ENCODE results near the gene KCNIP4. TPM values are rescaled to one million over a fixed set of nuclear protein-coding genes. Genes with fewer than 3 reads are reported as not detected.

The KCNIP4 gene
- total RNA-seq, 1 experiment from 2014 or later, result 0.91 TPM

GRCh38 chr4:21806991-21807390, 141.6 kb downstream of the KCNIP4 start:
- intact Hi-C loops (cut with micrococcal nuclease), result loop anchor here (10.0 kb wide), 1 partner anchor 208 kb away; no protein-coding TSS in a partner anchor
- Mint-ChIP-seq H3K4me1 (ENCODE audit: insufficient read depth, unreplicated experiment) (peaks cover 23% of the 10 kb centered on the region), H3K9me3 (ENCODE audit: unreplicated experiment) (no peaks in the 10 kb centered on the region), H3K36me3 (ENCODE audit: insufficient read depth, unreplicated experiment) (no peaks in the 10 kb centered on the region), H3K4me3 (ENCODE audit: unreplicated experiment) (no peak overlapping the region), H3K27ac (ENCODE audit: low read depth, unreplicated experiment) (no peak overlapping the region), H3K27me3 (ENCODE audit: insufficient read depth, unreplicated experiment) (no peaks in the 10 kb centered on the region)
- CTCF ChIA-PET, result interaction anchor here (2.4 to 3.0 kb wide), 2 partner anchors 18 to 582 kb away, joined by 9 to 11 read pairs; no protein-coding TSS in a partner anchor
- POLR2A ChIA-PET, result no interaction called here
- TF ChIP-seq CTCF (IDR thresholded peaks at IDR 0.05; ENCODE audit: unreplicated experiment), result no peak
- no peak for DNase-seq (ENCODE audit: unreplicated experiment)
- BruUV-seq (replicated peaks), result no TSS peak

DNA sequence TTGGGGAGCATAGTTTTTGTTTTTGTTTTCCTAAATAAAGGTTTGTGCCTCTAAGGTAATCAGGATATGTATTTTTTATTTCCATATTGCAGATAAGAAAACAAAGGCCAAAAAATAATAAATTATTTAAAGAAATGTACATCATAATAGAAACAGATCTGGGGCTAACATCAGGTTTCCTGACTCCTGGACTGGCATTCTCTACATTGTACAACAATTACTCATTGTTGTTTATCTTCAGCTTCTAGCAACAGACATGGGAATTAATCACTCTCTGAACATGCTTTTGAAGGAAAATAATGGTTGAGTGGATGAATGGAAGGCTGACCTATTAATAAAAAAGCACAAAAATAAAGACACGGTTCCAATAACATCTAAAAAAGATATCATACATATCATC, 146.2 kb downstream of the KCNIP4 start:
- intact Hi-C loops (cut with micrococcal nuclease), result loop anchor here (5.0 to 10.0 kb wide), 2 partner anchors 75 to 212 kb away; no protein-coding TSS in a partner anchor
- BruUV-seq (replicated peaks), result no TSS peak
- ChIA-PET CTCF (interaction anchor here (0.6 to 5.8 kb wide), 2 partner anchors 11 to 13 kb away, joined by 3 to 36 read pairs; no protein-coding TSS in a partner anchor), POLR2A (no interaction called here)
- H3K27me3 Mint-ChIP-seq (ENCODE audit: insufficient read depth, unreplicated experiment), result no peaks in the 10 kb centered on the region
- H3K36me3 Mint-ChIP-seq (ENCODE audit: insufficient read depth, unreplicated experiment), result no peaks in the 10 kb centered on the region
- peaks cover 23% of the 10 kb centered on the region for H3K4me1 Mint-ChIP-seq (ENCODE audit: insufficient read depth, unreplicated experiment)
- H3K27ac Mint-ChIP-seq (ENCODE audit: low read depth, unreplicated experiment), result peak overlapping the region; percentile 73
- no peak for TF ChIP-seq CTCF (IDR thresholded peaks at IDR 0.05; ENCODE audit: unreplicated experiment)
- H3K4me3 Mint-ChIP-seq (ENCODE audit: unreplicated experiment), result no peak overlapping the region
- no peaks in the 10 kb centered on the region for H3K9me3 Mint-ChIP-seq (ENCODE audit: unreplicated experiment)
- peak; percentile 29 for DNase-seq (ENCODE audit: unreplicated experiment)

DNA sequence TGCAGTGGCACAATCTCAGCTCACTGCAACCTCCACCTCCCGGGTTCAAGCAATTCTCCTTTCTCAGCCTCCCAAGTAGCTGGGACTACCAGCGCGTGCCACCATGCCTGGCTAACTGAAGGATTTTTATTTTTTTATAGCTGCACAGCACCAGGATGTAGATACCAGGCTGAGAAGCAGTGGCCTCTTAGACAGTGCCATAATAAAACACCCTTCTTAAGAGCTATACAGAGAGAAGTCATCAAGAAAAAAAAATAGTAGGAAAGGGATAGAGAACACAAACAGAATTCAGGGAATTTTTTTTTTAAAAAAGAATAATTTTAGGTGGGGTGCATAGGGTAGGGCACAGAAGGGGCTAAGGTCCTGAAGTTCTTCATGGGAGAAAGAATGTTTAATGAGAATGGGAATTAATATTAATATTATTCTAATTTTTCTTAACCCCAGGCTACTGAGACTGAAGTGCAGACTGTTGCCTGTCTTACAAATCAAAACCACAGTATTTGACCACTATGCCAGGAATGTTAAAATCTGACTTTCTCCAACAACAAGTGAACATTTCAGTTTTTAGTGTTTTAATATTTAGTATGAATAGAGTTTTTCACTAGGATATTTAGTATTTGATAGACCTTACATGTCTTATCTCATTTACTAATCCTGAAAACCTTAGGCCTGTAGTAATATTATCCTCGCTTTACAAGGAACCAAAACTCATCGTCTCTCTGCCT, 146.7 kb downstream of the KCNIP4 start:
- BruUV-seq (replicated peaks), result no TSS peak
- no peaks in the 10 kb centered on the region for H3K9me3 Mint-ChIP-seq (ENCODE audit: unreplicated experiment)
- ChIA-PET POLR2A (no interaction called here), CTCF (interaction anchor here (0.6 to 5.8 kb wide), 3 partner anchors 13 to 588 kb away, joined by 3 to 36 read pairs (median 5); no protein-coding TSS in a partner anchor)
- H3K27me3 Mint-ChIP-seq (ENCODE audit: insufficient read depth, unreplicated experiment), result no peaks in the 10 kb centered on the region
- H3K36me3 Mint-ChIP-seq (ENCODE audit: insufficient read depth, unreplicated experiment), result no peaks in the 10 kb centered on the region
- intact Hi-C loops (cut with micrococcal nuclease), result loop anchor here (5.0 to 10.0 kb wide), 2 partner anchors 75 to 213 kb away; no protein-coding TSS in a partner anchor
- TF ChIP-seq CTCF (IDR thresholded peaks at IDR 0.05; ENCODE audit: unreplicated experiment), result no peak
- peaks cover 23% of the 10 kb centered on the region for H3K4me1 Mint-ChIP-seq (ENCODE audit: insufficient read depth, unreplicated experiment)
- peak overlapping the region; percentile 73 for H3K27ac Mint-ChIP-seq (ENCODE audit: low read depth, unreplicated experiment)
- no peak for DNase-seq (ENCODE audit: unreplicated experiment)
- no peak overlapping the region for H3K4me3 Mint-ChIP-seq (ENCODE audit: unreplicated experiment)

DNA sequence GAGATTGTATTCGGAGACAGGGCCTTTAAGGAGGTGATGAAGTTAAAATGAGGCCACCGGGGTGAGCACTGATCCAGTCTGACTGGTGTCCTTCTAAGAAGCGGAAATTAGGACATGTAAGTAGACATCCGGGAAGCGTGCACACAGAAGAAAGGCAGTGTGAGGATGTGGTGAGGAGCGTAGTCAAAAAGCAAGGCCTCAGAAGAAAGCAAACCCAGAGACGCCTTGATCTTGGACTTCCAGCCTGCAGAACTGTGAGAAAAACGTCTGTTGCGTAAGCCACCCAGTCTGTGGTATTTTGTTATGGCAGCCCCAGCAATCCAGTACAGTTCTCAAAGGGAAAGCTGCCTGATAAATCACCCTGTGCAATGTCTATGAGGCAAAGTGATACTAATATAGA, 153.5 kb downstream of the KCNIP4 start:
- intact Hi-C loops (cut with micrococcal nuclease), result no loop called here
- no peaks in the 10 kb centered on the region for H3K36me3 Mint-ChIP-seq (ENCODE audit: insufficient read depth, unreplicated experiment)
- no TSS peak for BruUV-seq (replicated peaks)
- no peak overlapping the region for H3K4me3 Mint-ChIP-seq (ENCODE audit: unreplicated experiment)
- ChIA-PET POLR2A (no interaction called here), CTCF (interaction anchor here (1.0 to 2.5 kb wide), 2 partner anchors 562 to 593 kb away, joined by 3 to 9 read pairs; no protein-coding TSS in a partner anchor)
- H3K27ac Mint-ChIP-seq (ENCODE audit: low read depth, unreplicated experiment), result no peak overlapping the region
- no peaks in the 10 kb centered on the region for H3K9me3 Mint-ChIP-seq (ENCODE audit: unreplicated experiment)
- DNase-seq (ENCODE audit: unreplicated experiment), result no peak
- H3K27me3 Mint-ChIP-seq (ENCODE audit: insufficient read depth, unreplicated experiment), result no peaks in the 10 kb centered on the region
- no peak for TF ChIP-seq CTCF (IDR thresholded peaks at IDR 0.05; ENCODE audit: unreplicated experiment)
- peaks cover 6% of the 10 kb centered on the region for H3K4me1 Mint-ChIP-seq (ENCODE audit: insufficient read depth, unreplicated experiment)
